Left ventricle myocardium inferior (tissue), 1 donor: ENCODE measurements around the gene RAB33A. TPM values are rescaled to one million over a fixed set of nuclear protein-coding genes. Genes with fewer than 3 reads are reported as not detected.
"Not testable (repeated sequence)": the region's sequence is repeated elsewhere in the genome, so short reads cannot be mapped to it uniquely, and the experiment has no call there.

Experiments used
- DNase-seq: peaks from one replicate; pipeline ENCODE4 v3.0.0-alpha.2; 2020
- H3K27ac ChIP-seq: fragments of 200-600 bp; replicated peaks from 2 replicates; pipeline ENCODE4 v1.8.0; 2021
- H3K27me3 ChIP-seq: fragments of 200-600 bp; 2 replicates; pipeline ENCODE4 v1.8.0; 2021; ENCODE audit warnings: low read depth
- H3K36me3 ChIP-seq: fragments of 200-600 bp; 2 replicates; pipeline ENCODE4 v1.8.0; 2021
- H3K4me1 ChIP-seq: fragments of 200-600 bp; 2 replicates; pipeline ENCODE4 v1.8.0; 2021
- H3K4me3 ChIP-seq: fragments of 200-600 bp; 2 replicates; pipeline ENCODE4 v1.8.0; 2021; ENCODE audit warnings: mild to moderate bottlenecking, moderate library complexity
- H3K9me3 ChIP-seq: fragments of 200-600 bp; replicated peaks from 2 replicates; pipeline ENCODE4 v1.8.0; 2021
- intact Hi-C: fragments of 100-400 bp; cut with micrococcal nuclease; formaldehyde crosslinking; loops from one replicate; pipeline ENCODE4 v1.11.0; 2022
- total RNA-seq: library from RNA; stranded (reverse); fragmentation: NEBNext Ultra II Directional; extraction: Animal tissue kit (Norgen Biotek cat#: 25700); gene quantifications from one replicate; pipeline ENCODE4 v1.2.1, GENCODE V29; 2021
- TF ChIP-seq, protein P1 (sequence below): fragments of 200-600 bp; IDR thresholded peaks from 2 replicates; pipeline ENCODE4 v1.8.0; 2021; ENCODE audit warnings: antibody characterized with exemption, mild to moderate bottlenecking, borderline replicate concordance
- donor health status: DM: no; HTN: yes; CAD: no; lungs with severe emphysema.

Gene RAB33A
- total RNA-seq, 1 donor from 2014 or later: 0.41 TPM

GRCh38 chrX:130228871-130229270 is 57.1 kb downstream of the RAB33A start:
- Histone ChIP-seq H3K27ac (no peak overlapping the region), H3K27me3 (no peaks in the 10 kb centered on the region), H3K36me3 (peaks cover 21% of the 10 kb centered on the region), H3K9me3 (no peaks in the 10 kb centered on the region), H3K4me1 (no peaks in the 10 kb centered on the region), H3K4me3 (no peak overlapping the region)
- intact Hi-C loops: no loop called here
- TF ChIP-seq, protein P1, sequence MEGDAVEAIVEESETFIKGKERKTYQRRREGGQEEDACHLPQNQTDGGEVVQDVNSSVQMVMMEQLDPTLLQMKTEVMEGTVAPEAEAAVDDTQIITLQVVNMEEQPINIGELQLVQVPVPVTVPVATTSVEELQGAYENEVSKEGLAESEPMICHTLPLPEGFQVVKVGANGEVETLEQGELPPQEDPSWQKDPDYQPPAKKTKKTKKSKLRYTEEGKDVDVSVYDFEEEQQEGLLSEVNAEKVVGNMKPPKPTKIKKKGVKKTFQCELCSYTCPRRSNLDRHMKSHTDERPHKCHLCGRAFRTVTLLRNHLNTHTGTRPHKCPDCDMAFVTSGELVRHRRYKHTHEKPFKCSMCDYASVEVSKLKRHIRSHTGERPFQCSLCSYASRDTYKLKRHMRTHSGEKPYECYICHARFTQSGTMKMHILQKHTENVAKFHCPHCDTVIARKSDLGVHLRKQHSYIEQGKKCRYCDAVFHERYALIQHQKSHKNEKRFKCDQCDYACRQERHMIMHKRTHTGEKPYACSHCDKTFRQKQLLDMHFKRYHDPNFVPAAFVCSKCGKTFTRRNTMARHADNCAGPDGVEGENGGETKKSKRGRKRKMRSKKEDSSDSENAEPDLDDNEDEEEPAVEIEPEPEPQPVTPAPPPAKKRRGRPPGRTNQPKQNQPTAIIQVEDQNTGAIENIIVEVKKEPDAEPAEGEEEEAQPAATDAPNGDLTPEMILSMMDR: no peak
- DNase-seq: no peak

- DNase-seq, H3K27ac ChIP-seq, H3K4me3 ChIP-seq, H3K9me3 ChIP-seq, intact Hi-C loops, H3K4me1 ChIP-seq, H3K27me3 ChIP-seq: not testable (repeated sequence)
- H3K36me3 ChIP-seq: peaks cover 22% of the 10 kb centered on the region
Observed at GRCh38 chrX:130231184-130231583, 59.4 kb downstream of the RAB33A start.

Other genes with a start within 250 kb of the RAB33A start
- gene BCORL1, start 189.3 kb upstream of the RAB33A start, total RNA-seq: 8.2 TPM
- gene ELF4, start 61.5 kb upstream of the RAB33A start, total RNA-seq: 2.2 TPM
- 127 TPM for gene AIFM1, start 6.1 kb upstream of the RAB33A start, total RNA-seq
- 1.5 TPM for gene ZNF280C, start 96.9 kb downstream of the RAB33A start, total RNA-seq
- gene SLC25A14, start 168.0 kb downstream of the RAB33A start, total RNA-seq: 6.7 TPM
- gene GPR119, start 213.7 kb downstream of the RAB33A start, total RNA-seq: not detected
- gene RBMX2, start 230.0 kb downstream of the RAB33A start, total RNA-seq: 11.6 TPM